RCC 7860 (cell line): Measurements from ENCODE around the gene SELENOH.
"Not testable (repeated sequence)": the region's sequence is repeated elsewhere in the genome, so short reads cannot be mapped to it uniquely, and the experiment has no call there.

Experiments used
- DNase-seq: peaks from one replicate; pipeline ENCODE4 v3.0.0-alpha.2; 2015; ENCODE audit warnings: low spot score
- FAIRE-seq: peaks from 2 replicates; lab custom pipeline; 2012; peaks lifted over from hg19 to GRCh38; lab: Jason Lieb, UNC

Gene SELENOH, protein sequence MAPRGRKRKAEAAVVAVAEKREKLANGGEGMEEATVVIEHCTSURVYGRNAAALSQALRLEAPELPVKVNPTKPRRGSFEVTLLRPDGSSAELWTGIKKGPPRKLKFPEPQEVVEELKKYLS

DNA sequence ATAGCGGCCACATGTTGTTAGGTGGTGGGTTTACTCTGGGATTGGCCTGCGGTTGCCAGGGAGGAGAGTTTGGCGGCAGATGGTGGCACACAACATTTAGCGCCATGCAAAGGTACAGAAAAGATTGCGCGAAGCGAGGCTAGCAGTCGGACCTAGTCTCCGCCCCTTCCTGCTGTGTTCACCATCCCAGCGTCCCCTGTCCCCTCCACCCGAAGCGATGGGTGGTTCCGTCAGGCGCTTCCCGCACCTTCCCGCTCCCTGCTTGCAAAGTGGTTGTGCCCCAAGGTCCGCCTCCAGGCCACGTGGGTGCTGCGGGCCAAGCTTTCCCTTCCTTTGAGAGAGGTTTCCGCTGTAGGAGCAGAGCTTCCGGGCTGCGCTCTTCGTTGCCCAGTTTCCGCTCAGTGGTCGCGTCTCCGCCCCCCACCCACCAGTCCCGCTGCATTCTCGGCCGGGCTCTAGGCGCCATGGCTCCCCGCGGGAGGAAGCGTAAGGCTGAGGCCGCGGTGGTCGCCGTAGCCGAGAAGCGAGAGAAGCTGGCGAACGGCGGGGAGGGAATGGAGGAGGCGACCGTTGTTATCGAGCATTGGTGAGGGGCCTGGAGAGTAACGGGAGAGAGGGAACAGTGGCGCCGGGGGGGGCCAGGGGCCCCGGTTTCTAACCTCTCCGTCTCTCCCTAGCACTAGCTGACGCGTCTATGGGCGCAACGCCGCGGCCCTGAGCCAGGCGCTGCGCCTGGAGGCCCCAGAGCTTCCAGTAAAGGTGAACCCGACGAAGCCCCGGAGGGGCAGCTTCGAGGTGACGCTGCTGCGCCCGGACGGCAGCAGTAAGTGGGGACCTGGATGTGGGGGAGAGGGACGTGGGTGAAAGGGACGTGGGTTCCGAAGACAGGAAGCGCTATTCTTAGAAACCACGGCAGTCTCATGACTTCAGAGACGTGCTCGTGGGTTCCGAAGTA is at the start of gene SELENOH:
TSS of gene SELENOH (plus strand) at position 360 of the 955 bp plus-strand sequence. CDS start at position 465, 105 bp downstream.
- peak; percentile 14 for FAIRE-seq
- peak; percentile 89 for DNase-seq

DNA sequence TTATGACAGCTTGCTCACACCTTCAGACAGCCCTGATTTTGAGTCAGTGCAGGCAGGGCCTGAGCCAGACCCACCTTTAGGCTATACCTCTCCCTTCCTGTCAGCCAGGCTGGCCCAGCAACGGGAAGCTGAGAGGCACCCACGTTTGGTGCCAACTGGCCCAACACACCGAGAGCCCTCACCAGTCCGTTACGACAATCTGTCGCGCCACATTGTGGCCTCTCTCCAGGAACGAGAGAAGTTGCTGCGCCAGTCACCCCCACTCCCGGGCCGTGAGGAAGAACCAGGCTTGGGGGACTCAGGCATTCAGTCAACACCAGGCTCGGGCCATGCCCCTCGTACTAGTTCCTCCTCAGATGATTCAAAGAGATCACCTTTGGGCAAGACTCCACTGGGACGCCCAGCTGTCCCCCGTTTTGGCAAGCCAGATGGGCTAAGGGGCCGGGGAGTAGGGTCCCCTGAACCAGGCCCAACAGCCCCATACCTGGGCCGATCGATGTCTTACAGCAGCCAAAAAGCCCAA is 42.4 kb upstream of the SELENOH start:
- FAIRE-seq = no peak
- DNase-seq = no peak

DNA sequence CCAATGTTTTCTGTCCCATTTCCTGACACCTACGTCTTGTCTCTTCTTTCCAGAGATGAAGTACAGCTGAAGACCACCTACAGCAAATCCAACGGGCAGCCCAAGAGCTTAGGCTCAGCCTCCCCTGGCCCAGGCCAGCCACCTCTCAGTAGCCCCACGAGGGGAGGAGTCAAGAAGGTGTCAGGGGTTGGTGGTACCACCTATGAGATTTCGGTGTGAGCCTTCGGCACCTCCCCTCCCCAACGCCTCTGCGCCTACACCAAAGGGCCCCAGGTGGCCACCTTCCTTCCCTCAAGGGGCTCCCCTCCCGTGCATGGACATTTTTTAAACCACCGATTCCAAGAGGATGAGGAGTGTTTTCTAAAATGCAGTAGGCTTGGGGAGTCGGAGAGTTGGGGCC is 41.5 kb upstream of the SELENOH start:
- DNase-seq (no peak), FAIRE-seq (no peak)

DNA sequence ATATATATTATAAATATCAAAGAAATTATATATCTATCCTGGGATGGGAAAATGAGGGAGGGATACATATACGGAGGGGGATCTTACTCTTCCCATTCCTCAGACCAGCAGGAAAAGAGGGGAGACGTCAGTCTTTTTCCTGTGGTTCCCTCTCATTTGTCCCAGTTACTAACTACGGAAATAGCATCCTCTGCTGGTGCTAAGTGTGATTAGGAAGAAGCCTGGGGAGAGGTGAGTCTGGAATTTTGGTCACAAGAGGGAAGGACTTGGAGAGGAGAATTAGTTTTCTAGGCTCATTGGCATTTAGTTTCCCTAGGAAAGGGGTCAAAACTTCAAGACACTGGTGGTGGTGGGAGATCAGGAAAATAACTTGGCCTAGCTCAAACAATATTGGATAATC is 40.9 kb upstream of the SELENOH start:
- DNase-seq (no peak), FAIRE-seq (no peak)

DNA sequence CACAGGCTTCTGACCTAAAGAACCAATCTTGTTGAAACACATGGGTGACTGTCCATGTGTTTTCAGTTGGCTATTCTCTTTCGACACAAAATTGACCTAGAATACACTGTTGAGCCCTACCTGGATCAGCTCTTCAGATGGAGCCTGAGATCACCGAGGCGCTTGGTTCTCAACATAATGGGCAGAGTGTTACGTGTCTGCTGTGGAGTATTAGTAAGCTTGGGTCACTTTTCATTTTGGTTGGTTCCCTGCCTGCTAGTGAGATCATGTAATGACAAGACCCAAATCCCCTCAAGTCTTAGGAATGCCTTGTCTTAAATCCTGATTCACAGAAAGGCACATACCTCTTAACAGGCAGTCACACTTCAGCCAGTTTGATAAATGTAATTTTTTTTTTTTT is 38.0 kb upstream of the SELENOH start:
- FAIRE-seq = no peak
- DNase-seq = no peak

DNA sequence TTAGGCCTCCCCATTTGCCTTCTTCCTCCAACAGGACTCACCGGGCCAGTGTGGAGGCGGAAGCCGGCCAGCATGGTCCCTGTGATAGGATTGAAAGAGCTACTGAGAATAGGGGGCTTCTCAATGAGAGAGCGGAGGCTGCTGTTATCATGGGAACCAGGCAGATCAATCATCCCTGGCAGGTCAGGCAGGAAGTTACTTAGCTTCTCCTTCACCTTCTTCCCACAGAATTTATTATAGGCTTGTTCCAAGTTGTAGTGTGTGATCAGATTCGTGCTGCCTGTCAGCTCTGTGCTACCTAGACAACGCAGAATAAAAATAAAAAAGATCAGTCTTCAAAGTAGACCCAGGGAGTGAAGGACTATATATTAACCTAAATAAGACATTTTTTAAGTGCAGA is 36.4 kb upstream of the SELENOH start:
- DNase-seq = no peak
- FAIRE-seq = no peak

DNA sequence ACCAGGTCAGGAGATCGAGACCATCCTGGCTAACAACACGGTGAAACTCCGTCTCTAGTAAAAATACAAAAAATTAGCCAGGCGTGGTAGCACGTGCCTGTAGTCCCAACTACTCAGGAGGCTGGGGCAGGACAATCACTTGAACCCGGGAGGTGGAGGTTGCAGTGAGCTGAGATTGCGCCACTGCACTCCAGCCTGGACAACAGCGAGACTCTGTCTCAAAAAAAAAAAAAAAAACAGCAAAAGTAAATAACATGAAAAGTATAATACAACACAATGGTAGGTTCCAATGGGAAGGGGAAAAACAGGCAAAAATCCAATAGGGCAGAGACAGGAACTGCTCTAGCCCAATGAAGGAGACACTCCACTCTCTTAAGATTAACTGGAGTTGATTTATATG is 35.9 kb upstream of the SELENOH start:
- not testable (repeated sequence) for FAIRE-seq, DNase-seq

DNA sequence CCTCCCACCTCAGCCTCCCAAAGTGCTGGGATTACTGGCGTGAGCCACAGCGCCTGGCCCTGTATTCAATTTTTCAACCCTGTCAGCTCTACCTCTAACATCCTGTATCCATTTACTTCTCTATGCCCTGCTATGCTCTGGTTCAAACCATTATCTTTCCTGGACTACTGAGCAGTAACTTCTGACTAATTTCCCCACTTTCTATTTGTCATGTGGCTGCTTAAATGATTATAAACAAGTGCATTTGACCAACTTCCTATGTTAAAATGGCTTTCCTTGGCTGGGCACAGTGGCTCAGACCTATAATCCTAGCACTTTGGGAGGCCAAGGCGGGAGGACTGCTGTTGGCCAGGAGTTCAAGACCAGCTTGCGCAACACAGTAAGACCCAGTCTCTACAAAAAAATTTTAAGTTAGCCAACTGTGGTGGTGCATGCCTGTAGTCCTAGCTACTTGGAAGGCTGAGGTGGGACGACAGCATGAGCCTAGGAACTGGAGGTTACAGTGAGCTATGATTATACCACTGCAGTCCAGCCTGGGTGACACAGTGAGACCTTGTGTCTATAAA is 31.4 kb upstream of the SELENOH start:
- FAIRE-seq (no peak), DNase-seq (no peak)

DNA sequence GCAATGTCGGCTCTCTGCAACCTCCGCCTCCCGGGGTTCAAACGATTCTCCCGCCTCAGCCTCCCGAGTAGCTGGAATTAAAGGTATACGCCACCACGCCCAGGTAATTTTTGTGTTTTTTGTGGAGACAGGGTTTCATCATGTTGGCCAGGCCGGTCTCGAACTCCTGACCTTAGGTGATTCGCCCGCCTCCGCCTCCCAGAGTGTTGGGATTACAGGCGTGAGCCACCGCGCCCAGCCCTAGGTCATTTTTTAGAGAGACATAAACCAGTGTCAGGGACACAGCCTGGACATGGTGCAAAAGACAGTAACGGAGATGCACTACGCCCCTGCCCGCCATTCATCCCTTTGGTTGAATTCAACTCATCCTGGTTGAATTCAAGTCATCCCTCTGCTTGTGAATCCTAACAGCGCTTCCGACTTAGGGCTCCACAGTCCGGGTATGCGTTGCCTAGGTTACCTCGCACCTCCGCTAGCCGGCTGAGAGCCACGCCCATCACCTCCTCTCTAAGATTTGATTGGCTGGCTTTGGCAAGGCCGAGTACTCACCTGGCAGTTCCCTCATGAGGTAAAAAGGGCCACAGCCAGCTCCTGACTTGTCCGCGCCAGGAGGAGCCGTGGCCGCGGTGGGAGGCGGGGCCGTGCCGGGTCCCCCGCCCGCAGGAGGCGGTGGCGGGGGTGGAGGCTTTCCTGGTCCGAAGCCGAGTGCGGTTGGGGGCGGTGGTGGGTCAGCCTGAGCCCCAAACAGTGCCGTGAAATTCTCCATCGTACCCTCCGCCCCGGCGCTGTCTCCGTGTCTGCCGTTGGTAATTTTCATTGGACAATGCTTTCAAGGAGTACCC is 29.7 kb upstream of the SELENOH start, which contains the start of gene MED19:
TSS of gene MED19 (minus strand) at position 802 of the 842 bp plus-strand sequence. CDS start at position 766, 36 bp downstream.
- FAIRE-seq (no peak), DNase-seq (peak; percentile 79)

DNA sequence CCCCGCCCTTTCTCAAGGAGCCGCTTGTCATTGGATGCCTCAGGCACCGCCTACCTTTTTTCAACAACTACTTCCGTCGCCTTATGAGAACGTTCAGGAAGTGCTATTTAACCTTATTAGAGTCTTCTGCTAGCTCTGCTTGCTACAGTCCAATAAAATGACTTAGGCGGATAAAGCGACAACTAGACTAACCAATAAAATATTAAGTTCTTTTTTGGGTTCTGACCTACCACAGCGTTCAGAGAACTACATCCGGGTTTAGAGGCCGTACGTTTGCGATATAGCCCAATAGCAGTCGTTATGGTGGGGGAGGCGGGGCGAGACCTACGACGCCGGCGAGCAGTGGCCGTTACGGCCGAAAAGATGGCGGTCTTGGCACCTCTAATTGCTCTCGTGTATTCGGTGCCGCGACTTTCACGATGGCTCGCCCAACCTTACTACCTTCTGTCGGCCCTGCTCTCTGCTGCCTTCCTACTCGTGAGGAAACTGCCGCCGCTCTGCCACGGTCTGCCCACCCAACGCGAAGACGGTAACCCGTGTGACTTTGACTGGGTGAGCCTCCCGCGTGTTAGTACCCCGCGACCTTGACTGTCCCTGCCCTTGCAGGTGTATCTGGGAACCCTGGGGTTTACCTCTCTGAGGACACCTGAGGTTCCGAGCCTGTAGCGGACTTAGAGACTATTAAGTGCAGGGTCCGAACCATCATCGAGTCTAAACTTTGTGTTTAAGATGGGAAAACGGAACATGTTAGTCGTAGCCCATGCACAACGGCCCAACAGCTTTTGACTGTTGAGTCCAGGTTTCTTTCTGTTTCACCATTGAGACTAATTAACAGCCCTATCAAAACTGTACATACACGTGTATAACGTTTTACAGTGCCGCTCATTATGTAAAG is 28.8 kb upstream of the SELENOH start, which contains the start of gene TMX2:
TSS of gene TMX2 (plus strand) at position 338 of the 895 bp plus-strand sequence. CDS start at position 364, 26 bp downstream.
- DNase-seq (peak; percentile 99), FAIRE-seq (peak; percentile 95)

DNA sequence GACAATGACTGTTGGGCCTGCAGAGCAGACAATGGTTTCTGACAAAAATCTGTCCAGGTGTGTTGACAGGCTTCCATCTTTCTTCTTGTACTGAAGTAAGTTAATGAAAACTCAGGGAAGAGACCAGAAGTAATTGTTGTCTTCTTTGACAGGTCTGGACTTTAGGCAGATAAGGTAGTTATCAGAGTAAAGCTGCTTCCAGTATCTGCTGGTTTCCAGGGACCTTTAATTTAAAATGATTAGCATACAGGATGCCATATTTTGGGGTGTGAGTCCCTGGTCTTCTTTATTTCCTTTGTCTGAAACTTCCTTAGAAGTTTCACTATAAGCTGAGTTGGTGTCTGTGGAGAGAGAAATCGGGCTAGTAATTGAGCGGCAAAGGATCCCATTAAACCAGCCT is 27.5 kb upstream of the SELENOH start:
- DNase-seq (no peak), FAIRE-seq (no peak)

DNA sequence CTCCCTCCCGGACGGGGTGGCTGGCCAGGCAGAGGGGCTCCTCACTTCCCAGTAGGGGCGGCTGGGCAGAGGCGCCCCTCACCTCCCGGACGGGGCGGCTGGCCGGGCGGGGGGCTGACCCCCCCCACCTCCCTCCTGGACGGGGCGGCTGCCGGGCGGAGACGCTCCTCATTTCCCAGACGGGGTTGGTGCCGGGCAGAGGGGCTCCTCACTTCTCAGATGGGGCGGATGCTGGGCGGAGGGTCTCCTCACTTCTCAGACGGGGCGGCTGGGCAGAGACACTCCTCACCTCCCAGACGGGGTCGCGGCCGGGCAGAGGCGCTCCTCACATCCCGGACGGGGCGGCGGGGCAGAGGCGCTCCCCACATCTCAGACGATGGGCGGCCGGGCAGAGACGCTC is 24.6 kb upstream of the SELENOH start:
- DNase-seq, FAIRE-seq: not testable (repeated sequence)

DNA sequence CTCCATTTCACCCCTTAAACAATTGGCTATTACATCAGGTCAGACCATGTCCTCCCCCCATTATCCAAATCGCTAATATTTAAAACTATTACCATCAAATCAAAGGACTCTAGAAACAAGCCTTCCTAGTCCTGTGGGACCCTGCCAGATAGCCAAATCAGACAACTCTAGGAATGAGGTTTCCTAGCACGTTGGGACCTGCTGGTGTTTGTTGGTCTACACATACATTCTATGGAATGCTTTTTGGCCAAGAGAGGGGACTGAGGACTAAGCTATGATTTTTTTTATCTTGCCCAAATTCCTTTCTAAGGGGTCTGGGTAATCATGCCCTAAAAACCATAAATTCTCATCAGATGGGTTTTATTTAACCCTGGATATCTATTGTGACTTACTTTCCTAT is 14.1 kb upstream of the SELENOH start:
- no peak for FAIRE-seq
- DNase-seq = no peak

DNA sequence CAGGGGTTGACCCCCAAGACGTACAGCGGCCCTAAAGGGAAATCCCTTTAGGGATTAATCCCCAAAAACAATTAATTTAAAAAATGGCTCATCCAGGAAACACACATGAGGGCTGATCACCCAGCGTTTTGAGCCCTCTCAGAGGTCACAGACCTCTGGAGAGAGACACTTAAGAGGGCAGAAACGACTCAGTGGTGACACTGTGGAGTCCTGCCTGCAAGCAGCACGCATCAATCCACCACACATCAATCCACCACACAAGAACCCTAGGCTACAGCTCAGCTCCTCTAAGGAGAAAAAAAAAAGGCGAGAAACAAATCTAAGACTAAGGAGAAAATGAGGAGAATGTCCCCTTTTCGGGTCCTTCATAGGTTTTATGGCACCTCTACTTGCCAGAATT is 12.5 kb upstream of the SELENOH start:
- DNase-seq (no peak), FAIRE-seq (no peak)

DNA sequence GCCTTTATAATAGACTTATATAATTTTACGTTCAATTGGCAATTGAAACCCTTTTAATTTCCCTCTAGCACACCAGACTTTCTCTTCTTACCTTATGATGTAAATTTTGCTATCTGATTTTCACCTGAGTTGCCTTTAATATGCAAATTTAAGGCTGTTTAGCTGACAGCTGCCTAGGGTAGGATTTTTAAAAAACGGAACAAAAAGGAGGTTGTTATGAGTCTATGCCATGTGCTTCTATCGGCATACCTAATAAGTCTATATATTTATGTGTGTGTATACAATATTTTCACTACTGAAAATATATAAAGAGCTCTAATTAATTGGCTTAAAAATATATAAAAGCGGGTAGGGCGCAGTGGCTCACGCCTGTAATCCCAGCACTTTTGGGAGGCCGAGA is 11.8 kb upstream of the SELENOH start:
- no peak for FAIRE-seq
- DNase-seq = no peak

DNA sequence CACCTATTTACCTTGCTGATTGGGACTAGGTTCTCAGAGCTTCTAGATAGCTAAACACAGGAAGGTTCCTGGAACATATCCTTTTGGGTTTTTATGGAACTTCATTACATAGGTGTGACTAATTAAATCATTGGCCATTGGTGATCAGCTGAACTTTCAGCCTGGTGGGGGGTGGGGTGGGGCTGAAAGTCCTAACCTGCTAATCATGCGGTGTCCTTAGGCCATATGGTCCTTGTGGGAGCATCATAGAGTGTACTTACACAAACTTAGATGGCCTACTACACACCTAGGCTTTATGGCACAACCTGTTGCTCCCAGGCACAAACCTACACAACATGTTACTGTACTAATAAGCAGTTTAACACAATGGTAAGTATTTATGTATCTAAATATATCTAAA is 8.6 kb upstream of the SELENOH start:
- no peak for FAIRE-seq
- no peak for DNase-seq

DNA sequence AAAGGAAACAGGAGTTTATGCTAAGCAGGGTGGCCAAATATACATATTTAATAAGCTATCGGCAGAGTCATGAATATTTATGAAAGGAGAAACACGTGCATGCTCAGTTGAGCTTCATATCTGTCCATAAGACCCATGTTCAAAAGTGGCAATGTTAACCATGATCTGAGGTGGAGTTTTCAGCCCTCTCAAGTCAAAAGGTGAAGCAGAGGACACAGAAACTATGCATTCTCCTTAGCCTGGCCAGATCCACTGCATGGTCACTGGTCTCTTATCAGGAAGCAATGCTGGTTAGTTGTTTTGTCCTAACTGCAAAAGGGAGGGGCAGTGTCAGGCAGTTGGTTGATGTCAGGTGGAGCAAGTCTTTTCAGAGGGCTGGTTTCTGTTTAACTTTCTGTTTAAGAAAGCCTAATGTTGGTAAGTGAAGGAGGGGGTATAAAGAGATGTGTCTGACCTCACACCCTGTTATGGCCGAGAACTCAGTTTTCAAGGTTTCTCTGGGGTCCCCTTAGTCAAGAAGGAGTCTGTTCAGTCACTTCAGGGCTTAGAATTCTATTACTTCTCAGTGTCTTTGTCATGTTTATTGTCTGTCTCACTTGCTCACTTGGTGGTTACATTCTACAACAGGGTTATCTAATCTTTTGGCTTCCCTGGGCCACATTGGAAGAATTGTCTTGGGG is 5.5 kb upstream of the SELENOH start:
- no peak for DNase-seq
- no peak for FAIRE-seq

DNA sequence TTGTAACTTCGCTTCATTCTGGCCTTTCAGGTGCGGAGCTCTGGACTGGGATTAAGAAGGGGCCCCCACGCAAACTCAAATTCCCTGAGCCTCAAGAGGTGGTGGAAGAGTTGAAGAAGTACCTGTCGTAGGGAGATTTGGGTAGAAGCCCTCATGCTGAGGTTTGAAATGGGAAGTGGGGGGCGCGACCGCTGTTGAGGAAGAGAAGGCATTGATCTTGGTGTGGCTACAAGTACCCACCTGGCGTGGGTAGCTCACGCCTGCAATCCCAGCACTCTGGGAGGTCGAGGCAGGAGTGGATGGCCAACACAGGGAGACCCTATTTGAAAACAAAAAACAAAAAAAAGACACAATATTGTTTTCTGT is 779 bp downstream of the SELENOH start:
- FAIRE-seq = no peak
- DNase-seq = no peak

DNA sequence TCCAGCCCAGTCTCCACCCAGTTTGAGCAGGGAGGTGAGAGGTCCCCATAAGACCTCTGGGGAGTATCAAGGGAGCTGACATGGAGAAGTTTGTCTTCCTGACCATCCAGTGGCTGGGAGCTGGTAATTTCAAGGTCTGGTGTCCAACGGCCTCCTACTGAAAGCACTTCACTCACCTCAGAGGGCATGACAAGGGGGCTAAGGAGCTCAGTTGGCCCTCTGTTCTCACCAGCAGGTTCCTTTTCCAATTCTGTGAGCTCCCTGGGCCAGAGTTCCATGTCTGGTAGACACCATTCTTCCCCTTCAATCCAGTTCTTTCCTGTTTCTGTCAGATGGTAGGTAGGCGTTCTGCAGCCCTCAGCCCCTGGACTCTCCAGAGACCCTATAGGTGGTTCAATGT is 3.1 kb downstream of the SELENOH start:
- no peak for FAIRE-seq
- no peak for DNase-seq
